Adrenal gland (tissue), 5 donors: ENCODE data around the gene LAMB1.

Experiments
- CTCF ChIP-seq, 6 experiments: fragments of 450-650 bp in 4 of 6; fragments of 200-600 bp in 2 of 6; sonication (generic) in 1 of 6; IDR thresholded peaks; 1 replicate in 5 of 6; 2 replicates in 1 of 6; pipeline versions ENCODE4 v1.5.1 to v1.8.0; 2016 to 2021; ENCODE audit warnings: antibody characterized with exemption in 6 of 6, mild to moderate bottlenecking in 2 of 6, moderate library complexity in 1 of 6
- POLR2A ChIP-seq, 2 donors: fragments of 450-650 bp; IDR thresholded peaks; one replicate each; pipeline ENCODE4 v1.6.1; 2017; ENCODE audit warnings: antibody characterized with exemption in 2 of 2, mild to moderate bottlenecking in 2 of 2, moderate library complexity in 1 of 2
- donor health status: DM: no; HTN: no; CAD: no.

GRCh38 chr7:107902381-107902780, 100.6 kb downstream of the LAMB1 start:
- no peak for TF ChIP-seq CTCF (IDR thresholded peaks at IDR 0.05)
- no peak for TF ChIP-seq POLR2A (IDR thresholded peaks at IDR 0.05)
